Stomach (tissue), 9 donors: ENCODE results near the gene CLDN18. TPM values are rescaled to one million over a fixed set of nuclear protein-coding genes. Genes with fewer than 3 reads are reported as not detected.

Experiments used
- DNase-seq, 2 donors: peaks; one replicate each; pipeline versions ENCODE4 v3.0.0 to v3.0.0-alpha.2; 2013 to 2019
- H3K27ac ChIP-seq, 5 donors: fragments of 200-600 bp in 4 of 5; sonication (generic) in 4 of 5; one replicate each; pipeline ENCODE4 v1.5.1; 2013 to 2019; ENCODE audit warnings: mild to moderate bottlenecking in 1 of 5, moderate library complexity in 1 of 5
- H3K27me3 ChIP-seq, 3 donors: fragments of 200-600 bp; sonication (generic); one replicate each; pipeline ENCODE4 v1.5.1; 2017 to 2019; ENCODE audit warnings: mixed run types in 1 of 3
- H3K36me3 ChIP-seq, 4 donors: fragments of 200-600 bp; sonication (generic); 1 replicate in 3 of 4; 2 replicates in 1 of 4; pipeline ENCODE4 v1.5.1; 2016 to 2019
- H3K4me1 ChIP-seq, 4 donors: fragments of 200-600 bp; sonication (generic); one replicate each; pipeline ENCODE4 v1.5.1; 2016 to 2019
- H3K4me3 ChIP-seq, 4 donors: fragments of 200-600 bp; sonication (generic) in 3 of 4; one replicate each; pipeline ENCODE4 v1.5.1; 2016 to 2019; ENCODE audit warnings: mild to moderate bottlenecking in 1 of 4
- H3K9me3 ChIP-seq, 4 donors: fragments of 200-600 bp; sonication (generic); one replicate each; pipeline ENCODE4 v1.5.1; 2016 to 2019
- CTCF ChIP-seq, 7 experiments: fragments of 450-650 bp in 4 of 7; fragments of 200-600 bp in 3 of 7; sonication (generic) in 3 of 7; IDR thresholded peaks; one replicate each; pipeline ENCODE4 v1.5.1; 2016 to 2019; ENCODE audit warnings: antibody characterized with exemption in 7 of 7, control low read depth in 2 of 7, mild to moderate bottlenecking in 1 of 7
- EP300 ChIP-seq: sonication (generic); formaldehyde crosslinking; IDR thresholded peaks from one replicate; pipeline ENCODE4 v1.6.1; 2017; ENCODE audit warnings: antibody characterized with exemption
- POLR2A ChIP-seq, 4 donors: fragments of 450-650 bp; IDR thresholded peaks; one replicate each; pipeline ENCODE4 v1.6.1; 2016; ENCODE audit warnings: antibody characterized with exemption in 4 of 4, control low read depth in 2 of 4, mild to moderate bottlenecking in 1 of 4, moderate library complexity in 1 of 4
- POLR2AphosphoS5 ChIP-seq, 3 donors: sonication (generic); formaldehyde crosslinking; IDR thresholded peaks; one replicate each; pipeline ENCODE4 v1.6.1; 2016; ENCODE audit warnings: antibody characterized with exemption in 3 of 3
- WGBS, 5 donors: extraction: QIAGEN DNeasy Blood & Tissue Kit in 3 of 5; methylation state at CpG; one replicate each; pipeline versions ENCODE4 v1.1.5 to v1.1.7; 2013 to 2018; 5-methylcytosine and 5-hydroxymethylcytosine counted together
- intact Hi-C: fragments of 100-400 bp; cut with DNase I; formaldehyde crosslinking; loops from one replicate; pipeline ENCODE4 v1.15.1; 2023; ENCODE audit warnings: low total_unique reads
- polyA plus RNA-seq, 3 donors: library from polyadenylated mRNA; stranded (reverse); fragments of 200-250 nt; gene quantifications; one replicate each; pipeline ENCODE4 v1.2.3, GENCODE V29; 2013
- total RNA-seq, 5 donors: library from RNA; depleted of rRNA; stranded (reverse); fragments of >200 nt; gene quantifications; one replicate each; pipeline versions ENCODE4 v1.1.0 to v1.2.3, GENCODE V29; 2014 to 2016
- donor health status: healthy with polysubstance abuse.
- donor health status: Bipolar disorder and iron deficiency.
- donor health status: healthy.

CLDN18 gene
- total and polyA plus RNA-seq, 8 donors, result 1.4 to 1,096 (median 186) TPM

GRCh38 chr3:138060792-138061191 lies 50.8 kb downstream of the CLDN18 start:
- DNase-seq, result no peak
- TF ChIP-seq CTCF (IDR thresholded peaks at IDR 0.05) (no peak), POLR2AphosphoS5 (IDR thresholded peaks at IDR 0.05) (no peak), EP300 (no peak), POLR2A (IDR thresholded peaks at IDR 0.05) (no peak)
- peaks cover 0 to 46% (median 39%) of the 10 kb centered on the region in 4 donors for H3K36me3 ChIP-seq
- WGBS, 5 donors, result 45 to 93% (median 63%) methylated on average over 1 to 2 of the region's 2 CpGs
- intact Hi-C loops, result no loop called here
- no peaks in the 10 kb centered on the region for H3K4me1 ChIP-seq
- no peaks in the 10 kb centered on the region for H3K9me3 ChIP-seq
- no peak overlapping the region for H3K27ac ChIP-seq
- H3K4me3 ChIP-seq, result no peak overlapping the region
- H3K27me3 ChIP-seq, result no peaks in the 10 kb centered on the region

- intact Hi-C loops, result no loop called here
- H3K27me3 ChIP-seq, result no peaks in the 10 kb centered on the region
- 78 to 98% (median 86%) methylated on average over 2 of the region's 2 CpGs for WGBS, 5 donors
- no peaks in the 10 kb centered on the region for H3K4me1 ChIP-seq
- no peak overlapping the region for H3K4me3 ChIP-seq
- peaks cover 6 to 58% (median 52%) of the 10 kb centered on the region in 4 donors for H3K36me3 ChIP-seq
- no peak for DNase-seq
- H3K27ac ChIP-seq, result no peak overlapping the region
- no peaks in the 10 kb centered on the region for H3K9me3 ChIP-seq
- TF ChIP-seq EP300, result no peak
- TF ChIP-seq POLR2AphosphoS5 (IDR thresholded peaks at IDR 0.05), result no peak
- no peak for TF ChIP-seq POLR2A (IDR thresholded peaks at IDR 0.05)
- no peak for TF ChIP-seq CTCF (IDR thresholded peaks at IDR 0.05)
Observed at GRCh38 chr3:138062037-138062436, 52.1 kb downstream of the CLDN18 start.

- Histone ChIP-seq H3K27ac (no peak overlapping the region), H3K9me3 (no peaks in the 10 kb centered on the region), H3K4me1 (no peaks in the 10 kb centered on the region), H3K4me3 (no peak overlapping the region), H3K27me3 (no peaks in the 10 kb centered on the region), H3K36me3 (peaks cover 10 to 64% (median 57%) of the 10 kb centered on the region in 4 donors)
- no peak for DNase-seq
- WGBS, 5 donors, result 43 to 57% (median 50%) methylated on average over 1 of the region's 1 CpG
- no peak for TF ChIP-seq POLR2A (IDR thresholded peaks at IDR 0.05)
- TF ChIP-seq EP300, result no peak
- no peak for TF ChIP-seq CTCF (IDR thresholded peaks at IDR 0.05)
- intact Hi-C loops, result no loop called here
Observed at GRCh38 chr3:138062626-138063025, 52.7 kb downstream of the CLDN18 start.

- no peak for DNase-seq
- TF ChIP-seq EP300 (no peak), POLR2AphosphoS5 (IDR thresholded peaks at IDR 0.05) (no peak), CTCF (IDR thresholded peaks at IDR 0.05) (no peak), POLR2A (IDR thresholded peaks at IDR 0.05) (no peak)
- H3K9me3 ChIP-seq, result no peaks in the 10 kb centered on the region
- peaks cover 0 to under 1% (median 0%) of the 10 kb centered on the region in 4 donors for H3K4me1 ChIP-seq
- peaks cover 16 to 70% (median 64%) of the 10 kb centered on the region in 4 donors for H3K36me3 ChIP-seq
- intact Hi-C loops, result no loop called here
- no peak overlapping the region for H3K27ac ChIP-seq
- H3K4me3 ChIP-seq, result no peak overlapping the region
- 70 to 97% (median 71%) methylated on average over 4 of the region's 4 CpGs for WGBS, 5 donors
- no peaks in the 10 kb centered on the region for H3K27me3 ChIP-seq
Observed at GRCh38 chr3:138063416-138063815, 53.5 kb downstream of the CLDN18 start.
